ENCODE results near the gene TRAF6. TPM values are rescaled to one million over a fixed set of nuclear protein-coding genes. Genes with fewer than 3 reads are reported as not detected.

The TRAF6 gene
- total and polyA plus RNA-seq, 4 donors, result 2.2 to 14.0 (median 8.8) TPM

- ATAC-seq (ENCODE audit: insufficient read depth, low FRiP score), result no peak
These were observed 19.9 kb downstream of the TRAF6 start for GRCh38 chr11:36490026-36490806.

GRCh38 chr11:36488096-36488495 lies 22.0 kb downstream of the TRAF6 start:
- WGBS, 2 donors, result 45 to 64% methylated on average over 5 of the region's 5 CpGs
- Histone ChIP-seq H3K4me1 (ENCODE audit: control insufficient read depth in 5 of 5, insufficient read depth in 5 of 5, low read length in 5 of 5) (peaks cover 0 to 10% (median 0%) of the 10 kb centered on the region in 5 donors), H3K27me3 (ENCODE audit: control insufficient read depth in 3 of 3, insufficient read depth in 3 of 3, low read length in 2 of 3) (no peaks in the 10 kb centered on the region), H3K27ac (ENCODE audit: low read depth in 1 of 2, low read length in 1 of 2) (peak overlapping the region; percentile 22 to 60), H3K9ac (ENCODE audit: insufficient read depth in 1 of 2, low read length in 2 of 2) (no peak overlapping the region), H3K36me3 (ENCODE audit: control insufficient read depth in 4 of 4, insufficient read depth in 4 of 4, low read length in 4 of 4) (peaks cover 18 to 42% (median 27%) of the 10 kb centered on the region in 4 donors), H3K9me3 (ENCODE audit: control insufficient read depth in 4 of 4, insufficient read depth in 3 of 4, low read length in 3 of 4) (no peaks in the 10 kb centered on the region), H3K4me3 (no peak overlapping the region)
- ATAC-seq (ENCODE audit: insufficient read depth, low FRiP score) (no peak), DNase-seq (no peak)
- no peak for TF ChIP-seq CTCF (IDR thresholded peaks at IDR 0.05; ENCODE audit: control extremely low read depth, extremely low read depth)

More at GRCh38 chr11:36490026-36490806, 19.9 kb downstream of the TRAF6 start:
- H3K9ac ChIP-seq (ENCODE audit: insufficient read depth in 1 of 2, low read length in 2 of 2), result no peak overlapping the region
- no peak for DNase-seq
- H3K4me3 ChIP-seq, result no peak overlapping the region
- TF ChIP-seq CTCF (IDR thresholded peaks at IDR 0.05; ENCODE audit: control extremely low read depth, extremely low read depth), result no peak
- no peak overlapping the region for H3K27ac ChIP-seq (ENCODE audit: low read depth in 1 of 2, low read length in 1 of 2)
- H3K9me3 ChIP-seq (ENCODE audit: control insufficient read depth in 4 of 4, insufficient read depth in 3 of 4, low read length in 3 of 4), result no peaks in the 10 kb centered on the region
- H3K36me3 ChIP-seq (ENCODE audit: control insufficient read depth in 4 of 4, insufficient read depth in 4 of 4, low read length in 4 of 4), result peaks cover 21 to 49% (median 31%) of the 10 kb centered on the region in 4 donors
- WGBS, 2 donors, result 91 to 97% methylated on average over 16 of the region's 16 CpGs
- no peaks in the 10 kb centered on the region for H3K27me3 ChIP-seq (ENCODE audit: control insufficient read depth in 3 of 3, insufficient read depth in 3 of 3, low read length in 2 of 3)
- H3K4me1 ChIP-seq (ENCODE audit: control insufficient read depth in 5 of 5, insufficient read depth in 5 of 5, low read length in 5 of 5), result peaks cover 0 to 10% (median 0%) of the 10 kb centered on the region in 5 donors

- H3K36me3 ChIP-seq (ENCODE audit: control insufficient read depth in 4 of 4, insufficient read depth in 4 of 4, low read length in 4 of 4), result peaks cover 18 to 39% (median 27%) of the 10 kb centered on the region in 4 donors
- H3K4me3 ChIP-seq, result no peak overlapping the region
- no peak for TF ChIP-seq CTCF (IDR thresholded peaks at IDR 0.05; ENCODE audit: control extremely low read depth, extremely low read depth)
- peaks cover 0 to 10% (median 0%) of the 10 kb centered on the region in 5 donors for H3K4me1 ChIP-seq (ENCODE audit: control insufficient read depth in 5 of 5, insufficient read depth in 5 of 5, low read length in 5 of 5)
- no peak overlapping the region for H3K9ac ChIP-seq (ENCODE audit: insufficient read depth in 1 of 2, low read length in 2 of 2)
- H3K9me3 ChIP-seq (ENCODE audit: control insufficient read depth in 4 of 4, insufficient read depth in 3 of 4, low read length in 3 of 4), result no peaks in the 10 kb centered on the region
- 53 to 63% methylated on average over 4 of the region's 4 CpGs for WGBS, 2 donors
- H3K27ac ChIP-seq (ENCODE audit: low read depth in 1 of 2, low read length in 1 of 2), result peak overlapping the region in 1 of 2 donors; percentile 45
- no peaks in the 10 kb centered on the region for H3K27me3 ChIP-seq (ENCODE audit: control insufficient read depth in 3 of 3, insufficient read depth in 3 of 3, low read length in 2 of 3)
- DNase-seq (no peak), ATAC-seq (ENCODE audit: insufficient read depth, low FRiP score) (no peak)
These were observed 22.5 kb downstream of the TRAF6 start for GRCh38 chr11:36487619-36488018.

Measured in lung (tissue), 12 donors.